ENCODE data around the gene ATG16L2. TPM values are rescaled to one million over a fixed set of nuclear protein-coding genes. Genes with fewer than 3 reads are reported as not detected.

Gene ATG16L2
- total RNA-seq, 2 experiments from 2014 or later, result 57.0 to 60.1 TPM

DNA sequence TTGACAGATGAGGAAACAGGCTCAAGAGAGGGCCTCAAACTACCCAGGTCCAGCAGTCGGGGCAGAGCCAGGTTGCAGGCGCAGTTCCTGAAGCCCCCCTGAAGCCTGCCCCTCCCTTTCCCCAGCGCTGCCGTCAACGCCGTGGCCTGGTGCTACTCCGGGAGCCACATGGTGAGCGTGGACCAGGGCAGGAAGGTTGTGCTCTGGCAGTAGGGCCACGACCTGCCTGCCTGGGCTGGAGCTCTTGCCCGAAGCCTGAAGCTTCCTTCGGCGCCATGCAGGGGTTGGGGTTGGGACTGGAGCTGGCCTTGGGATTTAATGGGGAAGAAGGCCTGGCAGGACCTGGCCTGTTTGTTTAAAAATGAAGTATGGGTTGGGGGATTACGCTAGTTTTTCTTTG, 15.0 kb downstream of the ATG16L2 start:
- ChIA-PET CTCF (interaction anchor here (2.4 kb wide), 1 partner anchor 11 kb away, joined by 6 read pairs; no protein-coding TSS in a partner anchor), POLR2A (no interaction called here)

DNA sequence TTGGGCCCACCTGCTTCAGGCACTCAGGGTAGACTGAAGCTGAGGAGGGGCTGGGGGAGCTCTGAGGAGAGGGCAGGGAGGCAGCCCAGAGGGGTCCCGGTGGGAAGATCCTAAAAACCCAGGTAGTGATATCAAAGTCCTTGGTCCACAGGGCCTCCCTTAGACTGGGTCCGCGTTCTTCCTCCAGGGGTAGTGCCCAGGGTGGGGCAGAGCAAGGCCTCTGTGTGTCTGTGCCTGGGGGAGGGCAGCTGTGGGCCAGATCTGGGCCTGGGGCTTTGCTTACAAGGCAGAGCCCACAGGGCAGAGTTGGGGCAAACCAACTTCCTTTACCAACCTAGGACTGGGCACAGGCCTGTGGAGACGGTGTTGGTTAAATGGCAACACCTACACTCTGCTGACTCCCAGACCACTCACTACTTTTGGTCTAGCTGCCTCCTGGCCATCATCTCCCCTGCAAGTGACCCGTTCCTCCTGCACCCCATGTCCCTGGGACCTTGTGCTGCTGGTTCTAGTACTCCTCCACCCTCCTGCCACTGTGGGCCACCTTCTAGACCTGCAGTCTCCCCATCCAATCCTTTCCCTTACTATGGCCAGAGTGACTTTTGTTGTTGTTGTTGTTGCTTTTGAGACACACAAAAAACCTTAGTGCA, 15.8 kb downstream of the ATG16L2 start:
- ChIA-PET POLR2A (no interaction called here), CTCF (interaction anchor here (0.5 to 2.4 kb wide), 3 partner anchors 12 to 1297 kb away, joined by 3 to 6 read pairs (median 4); no protein-coding TSS in a partner anchor)

DNA sequence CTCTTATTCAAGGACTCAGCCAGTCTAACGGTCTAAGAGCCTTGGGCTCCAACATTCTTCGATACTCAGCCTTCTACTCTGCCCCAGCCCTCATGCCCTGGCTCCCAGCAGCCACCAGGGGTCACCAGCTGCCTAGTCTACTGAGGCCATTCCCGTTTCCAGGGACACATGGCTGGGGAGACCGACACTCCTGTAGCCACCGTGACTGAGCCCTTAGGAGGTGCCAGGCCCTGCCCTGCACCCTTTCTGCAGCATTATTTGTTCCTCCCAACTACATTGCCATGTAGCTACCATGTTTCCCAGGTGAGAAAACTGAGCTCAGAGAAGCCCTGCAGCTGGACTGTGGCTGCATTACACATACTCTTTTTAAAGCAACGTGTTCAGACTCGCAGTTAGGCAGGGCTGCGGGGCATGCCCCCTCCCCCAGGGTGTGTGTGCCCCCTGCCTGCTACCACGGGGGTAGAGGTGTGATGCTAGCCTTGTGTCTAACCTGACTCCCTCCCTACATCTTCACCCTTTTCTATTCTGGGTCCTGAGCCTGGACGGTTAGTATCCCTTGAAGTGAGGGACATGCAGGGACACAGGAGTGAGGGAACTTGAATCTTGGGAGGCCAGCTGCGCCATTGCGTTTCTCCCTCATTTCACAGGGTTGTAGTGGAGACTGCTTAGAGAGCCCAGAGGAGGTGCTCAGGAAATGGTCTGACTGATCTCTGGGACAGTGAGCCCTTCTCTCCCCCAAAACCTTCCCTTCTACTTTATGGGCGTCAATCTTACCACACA, 17.5 kb downstream of the ATG16L2 start:
- POLR2A ChIA-PET, result interaction anchor here (0.5 to 0.8 kb wide), 2 partner anchors 9 to 423 kb away, joined by 3 to 5 read pairs; no protein-coding TSS in a partner anchor
- CTCF ChIA-PET, result interaction anchor here (0.9 to 4.7 kb wide), 8 partner anchors 9 to 347 kb away, joined by 3 to 25 read pairs (median 5); no protein-coding TSS in a partner anchor

DNA sequence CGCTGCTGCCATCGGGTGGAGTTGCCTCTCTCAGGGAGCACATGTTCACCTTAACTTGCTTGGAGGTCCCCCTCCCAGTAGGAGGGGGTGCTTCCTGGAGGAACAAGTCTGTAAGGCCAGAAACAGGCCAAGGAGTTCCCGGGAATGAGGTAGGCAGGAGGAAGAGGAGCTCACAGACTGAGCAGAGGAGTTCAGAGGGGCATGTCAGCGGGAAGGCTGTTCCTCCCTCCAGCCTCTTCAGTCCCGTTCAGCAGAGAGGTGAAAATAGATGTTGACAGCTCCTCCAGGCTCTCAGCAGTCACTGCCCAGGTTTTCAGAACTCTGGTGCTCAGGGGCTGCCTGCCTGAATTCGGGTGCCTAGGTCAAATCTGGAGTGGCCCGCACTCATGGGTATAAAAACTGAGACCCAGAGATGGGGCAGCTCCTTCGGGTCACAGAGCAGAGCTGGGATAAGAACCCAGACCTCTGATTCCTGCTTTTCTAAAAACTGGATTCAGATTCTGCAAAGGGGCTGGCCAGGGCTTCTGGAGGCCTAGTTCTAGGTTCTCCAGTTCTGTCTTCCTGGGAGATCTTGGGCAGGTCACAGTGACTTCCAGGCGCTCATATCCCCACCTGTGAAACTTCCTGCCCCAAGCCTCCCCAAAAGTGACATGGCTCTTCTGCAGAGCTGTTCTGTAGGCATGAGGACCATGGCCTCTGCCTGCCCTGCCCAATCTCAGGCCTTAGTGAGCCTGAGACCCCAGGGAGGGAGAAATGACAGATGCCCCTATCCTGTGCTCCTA, 18.3 kb downstream of the ATG16L2 start:
- ChIA-PET POLR2A (no interaction called here), CTCF (interaction anchor here (0.6 to 4.7 kb wide), 9 partner anchors 9 to 346 kb away, joined by 3 to 25 read pairs (median 4); no protein-coding TSS in a partner anchor)

DNA sequence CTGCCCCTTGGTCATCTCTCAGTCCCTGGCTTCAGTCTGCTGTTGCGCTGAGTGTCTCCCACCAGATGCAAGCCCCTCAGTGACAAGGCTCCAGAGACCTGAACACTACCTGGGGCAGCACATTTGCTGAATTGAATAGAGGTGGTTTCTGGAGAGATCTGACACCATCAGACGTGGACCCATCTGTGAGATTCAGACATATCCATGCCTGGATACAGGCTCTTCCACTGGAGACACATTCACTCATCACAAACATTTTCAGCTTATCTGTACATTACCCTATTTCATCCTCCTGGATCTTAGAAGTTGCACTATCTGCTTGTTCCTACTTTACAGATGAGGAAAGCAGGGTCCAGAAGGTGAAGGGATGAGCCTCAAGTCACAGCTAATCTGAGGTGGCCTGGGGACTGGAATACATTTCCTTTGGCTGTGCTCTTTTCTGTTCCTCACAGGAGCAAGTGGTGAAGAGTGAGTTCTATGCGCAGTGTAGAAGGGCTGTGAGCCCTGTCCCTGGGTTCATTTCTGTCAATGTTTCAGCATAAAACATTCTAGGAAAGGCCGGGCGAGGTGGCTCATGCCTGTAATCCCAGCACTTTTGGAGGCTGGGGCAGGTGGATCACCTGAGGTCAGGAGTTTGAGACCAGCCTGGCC, 19.0 kb downstream of the ATG16L2 start:
- POLR2A ChIA-PET, result no interaction called here
- CTCF ChIA-PET, result interaction anchor here (0.8 to 4.7 kb wide), 6 partner anchors 8 to 345 kb away, joined by 3 to 25 read pairs (median 3); no protein-coding TSS in a partner anchor

DNA sequence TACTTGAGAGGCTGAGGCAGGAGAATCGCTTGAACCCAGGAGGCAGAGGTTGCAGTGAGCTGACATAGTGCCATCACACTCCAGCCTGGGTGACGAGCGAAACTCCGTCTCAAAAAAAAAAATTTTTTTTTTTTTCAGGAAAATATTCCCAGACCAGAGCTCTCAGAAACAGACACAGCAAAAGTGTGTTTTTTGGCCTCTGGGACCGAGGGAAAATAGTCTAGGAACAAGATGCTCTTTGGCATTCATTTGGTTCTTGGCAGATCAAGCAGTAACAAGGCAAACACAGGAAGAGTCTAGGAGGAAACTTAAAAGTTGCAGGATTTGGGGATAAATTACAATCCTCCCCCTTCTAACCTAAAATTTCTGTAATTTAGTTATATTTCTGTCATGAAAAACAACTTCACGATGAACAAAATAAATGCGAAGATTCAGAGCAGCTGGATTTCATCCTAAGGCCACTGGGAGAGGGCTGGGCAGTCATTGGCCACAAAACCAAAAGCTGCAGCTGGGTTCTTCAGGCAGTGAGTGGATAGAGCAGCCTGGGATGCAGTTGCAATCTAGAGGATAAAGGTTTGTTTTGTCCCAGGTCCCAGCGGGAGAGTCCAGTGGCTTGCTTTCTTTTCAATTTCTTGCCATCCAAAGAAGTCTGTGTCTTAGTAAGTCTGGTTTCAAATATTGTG, 19.7 kb downstream of the ATG16L2 start:
- POLR2A ChIA-PET, result interaction anchor here (0.8 kb wide), 1 partner anchor 569 kb away, joined by 4 read pairs; no protein-coding TSS in a partner anchor
- CTCF ChIA-PET, result interaction anchor here (0.6 to 4.7 kb wide), 5 partner anchors 10 to 345 kb away, joined by 3 to 25 read pairs (median 3); no protein-coding TSS in a partner anchor

DNA sequence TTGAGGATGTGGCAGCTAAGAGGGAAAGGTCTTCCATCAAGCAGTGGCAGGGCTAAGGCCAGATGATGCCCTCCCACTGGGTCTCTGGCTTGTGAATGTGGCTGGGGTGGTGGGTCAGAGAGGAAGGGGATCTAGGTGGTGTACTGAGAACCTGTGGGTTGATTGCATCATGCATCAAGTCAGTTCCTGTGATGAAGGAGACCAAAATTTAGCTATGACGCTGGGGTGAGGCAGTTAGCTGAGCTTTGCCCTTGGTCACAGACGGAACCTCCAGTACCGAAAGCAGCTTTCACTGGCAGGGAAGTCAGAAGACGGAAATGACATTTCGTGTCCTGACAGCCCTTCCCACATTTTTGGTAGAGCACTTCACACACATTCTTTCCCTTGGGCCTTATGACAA, 20.7 kb downstream of the ATG16L2 start:
- ChIA-PET POLR2A (interaction anchor here (0.8 kb wide), 1 partner anchor 568 kb away, joined by 4 read pairs; no protein-coding TSS in a partner anchor), CTCF (interaction anchor here (4.7 kb wide), 1 partner anchor 344 kb away, joined by 25 read pairs; no protein-coding TSS in a partner anchor)

DNA sequence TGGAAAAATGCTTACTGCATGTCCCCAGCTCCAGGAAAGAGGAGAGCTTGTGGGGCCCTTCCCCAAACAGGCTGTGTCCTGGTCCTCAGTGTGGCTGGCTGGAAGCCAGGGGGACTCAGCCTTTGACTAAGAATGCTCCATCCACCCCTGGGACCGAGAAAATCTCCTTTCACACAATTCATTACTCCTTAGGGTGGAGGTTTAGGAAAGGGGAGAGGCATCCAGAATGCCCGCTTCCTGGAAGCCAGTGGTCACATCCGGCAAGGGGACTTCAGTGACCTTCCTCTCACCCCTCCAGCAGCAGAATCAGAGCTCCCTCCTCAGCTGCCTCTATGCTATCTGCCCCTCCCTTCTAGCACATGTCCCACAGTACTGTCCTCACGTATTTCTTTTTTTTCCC, 21.9 kb downstream of the ATG16L2 start:
- CTCF ChIA-PET, result interaction anchor here (0.8 kb wide), 1 partner anchor 111 kb away, joined by 3 read pairs; no protein-coding TSS in a partner anchor
- POLR2A ChIA-PET, result no interaction called here

DNA sequence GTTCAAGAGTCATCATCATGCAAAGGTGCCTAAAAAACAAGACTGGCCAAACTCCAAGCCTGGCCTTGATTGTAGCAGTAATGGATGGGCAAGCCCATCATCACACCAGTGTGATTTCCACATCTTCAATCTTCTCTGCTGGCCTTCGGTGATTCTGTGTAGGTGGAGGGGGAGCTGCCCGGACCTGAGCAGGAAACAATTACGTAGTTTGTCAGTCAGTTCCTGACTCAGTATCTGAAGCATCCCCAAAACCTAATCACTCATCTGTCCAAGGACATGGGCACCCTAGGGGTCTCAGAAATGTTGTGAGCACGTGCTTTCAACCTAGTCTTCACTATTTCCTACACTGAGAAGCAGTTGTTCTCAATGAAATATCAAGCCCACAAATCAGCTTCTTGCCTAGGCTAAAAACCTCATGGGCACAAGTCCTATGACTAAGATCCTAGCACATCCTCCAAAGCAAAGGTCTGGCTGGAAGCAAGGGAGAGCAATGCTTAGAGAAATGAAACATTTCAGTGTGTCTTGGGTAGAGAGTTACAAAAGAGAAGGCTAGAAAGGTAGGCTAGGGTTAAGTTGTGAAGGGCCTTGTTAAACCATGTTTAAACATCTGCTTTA, 24.6 kb downstream of the ATG16L2 start:
- ChIA-PET POLR2A (no interaction called here), CTCF (no interaction called here)

DNA sequence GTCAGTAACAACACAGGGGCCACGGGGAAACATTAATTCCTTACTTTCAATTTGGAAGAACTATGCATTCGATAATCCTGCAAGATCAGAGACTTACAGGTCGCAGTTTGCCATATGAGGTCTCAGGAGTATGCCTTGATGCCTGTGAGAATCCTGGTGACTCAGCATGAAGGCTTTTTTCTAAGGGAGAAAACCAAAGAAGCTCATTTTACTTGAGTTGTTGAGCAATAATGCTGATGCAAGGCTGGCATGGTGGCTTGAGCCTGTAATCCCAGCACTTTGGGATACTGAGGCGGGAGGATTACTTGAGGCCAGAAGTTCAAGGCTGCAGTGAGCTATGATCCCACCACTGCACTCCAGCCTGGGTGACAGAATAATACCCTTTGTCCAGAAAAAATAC, 26.6 kb downstream of the ATG16L2 start:
- ChIA-PET CTCF (interaction anchor here (0.9 kb wide), 1 partner anchor 8 kb away, joined by 4 read pairs; no protein-coding TSS in a partner anchor), POLR2A (no interaction called here)

DNA sequence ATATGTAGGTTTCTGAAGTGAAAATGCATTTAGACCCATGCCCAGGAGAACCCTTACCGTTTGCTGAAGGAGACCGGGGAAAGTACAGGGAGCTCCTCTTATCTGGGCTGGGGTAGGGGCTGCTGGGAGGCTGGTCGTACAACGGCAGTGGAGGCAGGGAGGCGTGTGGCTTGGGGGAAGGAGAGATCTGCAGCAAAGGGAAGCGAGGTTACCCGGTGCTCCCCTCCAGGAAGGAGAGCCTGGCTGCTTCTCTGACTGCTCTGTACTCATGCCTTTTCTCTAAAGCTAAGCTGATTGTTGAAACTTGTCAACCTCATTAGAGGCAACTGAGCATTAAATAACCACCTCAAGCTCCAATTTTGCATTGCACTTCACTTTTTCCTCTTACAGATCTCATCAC, 27.2 kb downstream of the ATG16L2 start:
- ChIA-PET CTCF (interaction anchor here (0.7 to 0.9 kb wide), 2 partner anchors 9 to 319 kb away, joined by 4 to 6 read pairs; no protein-coding TSS in a partner anchor), POLR2A (no interaction called here)

DNA sequence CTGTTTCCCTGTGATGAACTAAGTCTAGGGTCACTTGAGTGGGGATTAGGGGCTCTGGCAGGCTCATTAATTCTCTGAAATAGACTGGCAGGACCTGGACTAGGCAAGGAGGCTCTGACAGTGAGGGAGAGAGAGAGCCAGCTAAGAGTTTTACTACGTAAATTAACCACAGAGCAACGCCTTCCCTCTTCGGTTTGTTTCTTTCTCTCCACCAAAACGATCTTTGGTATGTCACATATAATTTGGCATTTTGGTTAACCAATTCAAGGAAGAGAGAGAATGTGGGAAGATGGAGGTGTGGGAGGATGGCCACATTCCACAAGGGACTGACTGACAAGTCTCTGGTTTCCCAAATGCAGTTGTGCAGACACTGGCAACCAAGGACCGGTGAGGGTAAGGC, 27.9 kb downstream of the ATG16L2 start:
- ChIA-PET CTCF (no interaction called here), POLR2A (no interaction called here)

DNA sequence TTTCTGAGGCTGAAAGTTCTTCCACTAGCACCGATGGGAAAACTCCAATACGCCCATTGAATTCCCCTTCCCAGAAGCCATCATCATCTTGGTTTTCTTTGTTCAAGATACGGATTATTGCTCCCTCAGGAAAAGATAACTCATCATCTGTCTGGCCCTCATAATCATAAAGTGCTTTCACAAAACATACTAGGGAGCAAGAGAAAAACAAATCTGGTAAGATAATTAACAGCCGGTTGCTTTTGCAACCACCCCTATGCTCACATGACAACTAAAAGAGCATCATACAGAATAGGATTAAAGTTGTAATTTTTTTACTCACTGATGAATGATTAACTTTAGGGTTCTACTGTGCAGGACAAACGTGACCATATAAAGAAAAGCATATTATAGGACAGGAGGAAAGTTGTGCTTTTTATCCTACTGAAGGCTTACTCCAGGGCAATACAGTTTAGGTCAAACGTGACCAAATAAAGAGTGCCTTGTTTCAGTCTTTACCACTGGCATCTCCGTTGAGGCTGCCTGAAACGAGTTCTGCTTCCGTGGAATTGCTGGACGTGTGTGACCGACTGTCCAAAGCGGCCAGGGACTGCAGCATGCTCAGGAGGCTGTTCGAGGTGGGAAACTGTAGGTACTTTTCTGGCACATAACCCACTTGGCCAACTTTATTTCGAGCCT, 28.6 kb downstream of the ATG16L2 start:
- POLR2A ChIA-PET, result no interaction called here
- CTCF ChIA-PET, result no interaction called here

DNA sequence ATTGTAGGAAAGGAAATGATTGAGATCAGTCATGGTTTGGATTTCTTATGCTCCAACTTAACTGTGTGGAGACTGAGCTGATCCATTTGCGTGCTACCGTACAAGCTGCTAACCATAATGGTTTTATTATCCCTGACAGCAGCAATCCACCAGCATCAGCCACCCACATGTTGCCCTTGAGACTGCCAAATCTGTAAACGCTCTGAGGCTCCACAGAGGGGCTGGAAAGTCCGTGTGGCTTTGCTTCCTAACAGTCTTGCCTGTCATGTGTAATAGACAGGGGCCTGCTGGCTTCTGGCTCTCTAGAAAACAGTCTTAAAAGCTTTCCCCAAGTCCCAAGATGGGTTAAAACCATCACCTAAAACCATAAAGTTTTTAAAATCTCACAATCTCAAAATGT, 30.1 kb downstream of the ATG16L2 start:
- ChIA-PET POLR2A (interaction anchor here (0.6 kb wide), 2 partner anchors 141 to 672 kb away, joined by 4 to 6 read pairs; no protein-coding TSS in a partner anchor), CTCF (interaction anchor here (0.6 to 1.1 kb wide), 2 partner anchors 11 to 95 kb away, joined by 3 to 4 read pairs; no protein-coding TSS in a partner anchor)

DNA sequence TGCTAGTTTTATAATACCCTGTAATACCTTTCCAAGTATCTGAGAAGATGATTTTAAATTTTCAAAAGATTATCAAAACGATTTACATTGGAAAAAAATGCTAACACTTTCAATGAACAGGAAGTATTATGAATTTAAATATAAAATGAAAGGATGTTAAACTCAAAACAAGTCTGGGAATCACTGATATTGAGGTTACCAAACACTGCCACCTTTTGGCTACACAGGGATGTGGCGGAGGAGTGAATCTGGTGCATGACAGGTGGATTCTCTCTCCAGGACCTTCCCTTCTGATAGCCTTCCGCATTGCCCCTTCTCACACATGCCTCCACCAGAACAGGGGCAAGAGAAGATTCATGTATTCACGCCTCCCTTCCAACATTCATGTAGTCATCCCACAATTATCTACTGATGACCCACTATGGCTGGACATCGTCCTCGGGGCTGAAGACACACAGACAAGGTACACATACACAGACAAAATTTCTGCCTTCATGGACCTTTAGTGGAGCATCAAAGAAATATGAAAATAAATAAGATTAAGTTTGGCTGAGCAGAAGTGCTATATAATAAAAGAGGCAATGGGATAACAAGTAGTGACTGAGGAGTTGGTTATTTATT, 34.7 kb downstream of the ATG16L2 start:
- ChIA-PET POLR2A (no interaction called here), CTCF (interaction anchor here (0.9 to 1.0 kb wide), 2 partner anchors 16 to 329 kb away, joined by 3 read pairs; no protein-coding TSS in a partner anchor)

DNA sequence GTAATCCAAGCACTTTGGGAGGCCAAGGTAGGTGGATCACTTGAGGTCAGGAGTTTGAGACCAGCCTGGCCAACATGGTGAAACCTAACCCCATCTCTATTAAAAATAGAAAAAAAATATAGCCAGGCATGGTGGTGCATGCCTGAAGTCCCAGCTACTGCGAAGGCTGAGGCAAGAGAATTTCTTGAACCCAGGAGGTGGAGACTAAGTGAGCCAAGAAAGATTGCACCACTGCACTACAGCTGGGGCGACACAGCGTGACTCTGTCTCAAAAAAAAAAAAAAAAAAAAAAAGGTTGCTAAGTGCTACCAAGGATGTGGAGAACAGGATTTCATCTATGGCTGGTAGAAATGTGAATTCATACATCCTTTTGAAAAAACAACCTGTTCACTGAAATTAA, 36.6 kb downstream of the ATG16L2 start:
- CTCF ChIA-PET, result no interaction called here
- POLR2A ChIA-PET, result no interaction called here

DNA sequence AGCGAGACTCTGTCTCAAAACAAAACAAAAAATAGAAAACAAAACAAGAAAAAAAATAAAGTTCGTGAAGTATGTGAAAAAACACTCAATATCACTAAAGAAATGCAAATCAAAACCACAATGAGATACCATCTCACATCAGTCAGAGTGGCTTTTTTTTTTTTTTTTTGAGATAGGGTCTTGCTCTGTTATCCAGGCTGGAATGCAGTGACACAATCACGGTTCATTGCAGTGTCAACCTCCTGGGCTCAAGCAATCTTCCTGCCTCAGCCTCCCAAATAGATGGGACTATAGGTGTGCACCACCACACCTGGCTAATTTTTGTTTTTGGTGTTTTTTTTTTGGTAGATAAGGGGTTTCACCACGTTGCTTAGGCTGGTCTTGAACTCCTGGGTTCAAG, 37.5 kb downstream of the ATG16L2 start:
- CTCF ChIA-PET, result no interaction called here
- POLR2A ChIA-PET, result interaction anchor here (0.7 kb wide), 1 partner anchor 1109 kb away, joined by 4 read pairs; no protein-coding TSS in a partner anchor

Data from activated CD8-positive, alpha-beta memory T cell treated with anti-CD3 and anti-CD28 coated beads for 36 hours (primary cell).